HEK293 (cell line): ENCODE data around the gene PEX11G.

Source experiments
- MZF1 ChIP-seq: fragments of 450-650 bp; formaldehyde crosslinking; IDR thresholded peaks from 2 replicates; pipeline ENCODE4 v1.5.1; 2017; ENCODE audit warnings: missing biosample characterization, missing genetic modification characterization, borderline replicate concordance
- ZNF274 ChIP-seq, 2 experiments: fragments of 200-500 bp in 1 of 2; fragments of 450-650 bp in 1 of 2; sonication (Bioruptor generic) in 1 of 2; formaldehyde crosslinking in 1 of 2; IDR thresholded peaks; 2 replicates each; pipeline versions ENCODE4 v1.5.1 to v1.6.1; 2014 to 2016; ENCODE audit warnings: borderline replicate concordance in 1 of 2, inconsistent platforms in 1 of 2, low read length in 1 of 2, missing biosample characterization in 1 of 2, missing genetic modification characterization in 1 of 2
- ZNF488 ChIP-seq: fragments of 450-650 bp; formaldehyde crosslinking; IDR thresholded peaks from 2 replicates; pipeline ENCODE4 v1.5.1; 2016; ENCODE audit warnings: missing biosample characterization, missing genetic modification characterization
- ZNF664 ChIP-seq: fragments of 450-650 bp; formaldehyde crosslinking; IDR thresholded peaks from 2 replicates; pipeline ENCODE4 v1.5.1; 2016; ENCODE audit warnings: missing biosample characterization, missing genetic modification characterization
- ZSCAN30 ChIP-seq: fragments of 450-650 bp; IDR thresholded peaks from 2 replicates; pipeline ENCODE4 v1.5.1; 2018; ENCODE audit warnings: missing biosample characterization, mild to moderate bottlenecking, missing genetic modification characterization, moderate library complexity
- TF ChIP-seq, protein P1 (sequence below): fragments of 450-650 bp; formaldehyde crosslinking; IDR thresholded peaks from 2 replicates; pipeline ENCODE4 v1.5.1; 2017; ENCODE audit warnings: missing biosample characterization, missing genetic modification characterization
- TF ChIP-seq, protein P2 (sequence below): fragments of 450-650 bp; formaldehyde crosslinking; IDR thresholded peaks from 2 replicates; pipeline ENCODE4 v1.5.1; 2016; ENCODE audit warnings: missing biosample characterization, missing genetic modification characterization

- no peak for TF ChIP-seq ZNF274 (IDR thresholded peaks at IDR 0.05; ENCODE audit: low read length)
- no peak for TF ChIP-seq ZNF274 (tag by site-specific recombination; IDR thresholded peaks at IDR 0.05; ENCODE audit: borderline replicate concordance)
- TF ChIP-seq ZNF488 (tag by site-specific recombination) = no peak
- no peak for TF ChIP-seq ZSCAN30 (tag by site-specific recombination)
- no peak for TF ChIP-seq MZF1 (tag by site-specific recombination)
- TF ChIP-seq, protein P1, sequence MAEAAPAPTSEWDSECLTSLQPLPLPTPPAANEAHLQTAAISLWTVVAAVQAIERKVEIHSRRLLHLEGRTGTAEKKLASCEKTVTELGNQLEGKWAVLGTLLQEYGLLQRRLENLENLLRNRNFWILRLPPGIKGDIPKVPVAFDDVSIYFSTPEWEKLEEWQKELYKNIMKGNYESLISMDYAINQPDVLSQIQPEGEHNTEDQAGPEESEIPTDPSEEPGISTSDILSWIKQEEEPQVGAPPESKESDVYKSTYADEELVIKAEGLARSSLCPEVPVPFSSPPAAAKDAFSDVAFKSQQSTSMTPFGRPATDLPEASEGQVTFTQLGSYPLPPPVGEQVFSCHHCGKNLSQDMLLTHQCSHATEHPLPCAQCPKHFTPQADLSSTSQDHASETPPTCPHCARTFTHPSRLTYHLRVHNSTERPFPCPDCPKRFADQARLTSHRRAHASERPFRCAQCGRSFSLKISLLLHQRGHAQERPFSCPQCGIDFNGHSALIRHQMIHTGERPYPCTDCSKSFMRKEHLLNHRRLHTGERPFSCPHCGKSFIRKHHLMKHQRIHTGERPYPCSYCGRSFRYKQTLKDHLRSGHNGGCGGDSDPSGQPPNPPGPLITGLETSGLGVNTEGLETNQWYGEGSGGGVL (tag by site-specific recombination) = no peak
- no peak for TF ChIP-seq ZNF664 (tag by site-specific recombination)
- TF ChIP-seq, protein P2, sequence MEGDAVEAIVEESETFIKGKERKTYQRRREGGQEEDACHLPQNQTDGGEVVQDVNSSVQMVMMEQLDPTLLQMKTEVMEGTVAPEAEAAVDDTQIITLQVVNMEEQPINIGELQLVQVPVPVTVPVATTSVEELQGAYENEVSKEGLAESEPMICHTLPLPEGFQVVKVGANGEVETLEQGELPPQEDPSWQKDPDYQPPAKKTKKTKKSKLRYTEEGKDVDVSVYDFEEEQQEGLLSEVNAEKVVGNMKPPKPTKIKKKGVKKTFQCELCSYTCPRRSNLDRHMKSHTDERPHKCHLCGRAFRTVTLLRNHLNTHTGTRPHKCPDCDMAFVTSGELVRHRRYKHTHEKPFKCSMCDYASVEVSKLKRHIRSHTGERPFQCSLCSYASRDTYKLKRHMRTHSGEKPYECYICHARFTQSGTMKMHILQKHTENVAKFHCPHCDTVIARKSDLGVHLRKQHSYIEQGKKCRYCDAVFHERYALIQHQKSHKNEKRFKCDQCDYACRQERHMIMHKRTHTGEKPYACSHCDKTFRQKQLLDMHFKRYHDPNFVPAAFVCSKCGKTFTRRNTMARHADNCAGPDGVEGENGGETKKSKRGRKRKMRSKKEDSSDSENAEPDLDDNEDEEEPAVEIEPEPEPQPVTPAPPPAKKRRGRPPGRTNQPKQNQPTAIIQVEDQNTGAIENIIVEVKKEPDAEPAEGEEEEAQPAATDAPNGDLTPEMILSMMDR (tag by site-specific recombination) = no peak
Observed at GRCh38 chr19:7444042-7444441, 44.8 kb downstream of the PEX11G start.
